Bronchial epithelial cell (primary cell): ENCODE data around the gene ARHGEF10L. TPM values are rescaled to one million over a fixed set of nuclear protein-coding genes. Genes with fewer than 3 reads are reported as not detected.

Experiments used
- DNase-seq: peaks from one replicate; pipeline ENCODE4 v3.0.0-alpha.2; 2010; ENCODE audit warnings: low read depth
- FAIRE-seq: peaks from 2 replicates; lab custom pipeline; 2011; peaks lifted over from hg19 to GRCh38; lab: Jason Lieb, UNC
- H3K27me3 ChIP-seq: 2 replicates; pipeline ENCODE4 v1.5.1; 2011; ENCODE audit warnings: low read length; ENCODE audit not compliant: control insufficient read depth, insufficient read depth
- H3K36me3 ChIP-seq: 2 replicates; pipeline ENCODE4 v1.5.1; 2011; ENCODE audit warnings: low read length; ENCODE audit not compliant: control insufficient read depth, insufficient read depth
- H3K4me3 ChIP-seq: 2 replicates; pipeline ENCODE4 v1.5.1; 2011; ENCODE audit warnings: mild to moderate bottlenecking, low read depth, low read length, control low read depth
- total RNA-seq: library from RNA; depleted of rRNA; stranded (reverse); fragments of >200 nt; gene quantifications from 2 replicates; pipeline ENCODE4 v1.2.1, GENCODE V29; 2014
- TF ChIP-seq, protein P1 (sequence below): IDR thresholded peaks from 2 replicates; pipeline ENCODE4 v1.5.1; 2011; ENCODE audit warnings: mild to moderate bottlenecking, moderate library complexity, low read length, control low read depth, inconsistent platforms; ENCODE audit not compliant: insufficient read depth, severe bottlenecking

Gene ARHGEF10L
- total RNA-seq, 1 donor from 2014 or later: 6.3 TPM

DNA sequence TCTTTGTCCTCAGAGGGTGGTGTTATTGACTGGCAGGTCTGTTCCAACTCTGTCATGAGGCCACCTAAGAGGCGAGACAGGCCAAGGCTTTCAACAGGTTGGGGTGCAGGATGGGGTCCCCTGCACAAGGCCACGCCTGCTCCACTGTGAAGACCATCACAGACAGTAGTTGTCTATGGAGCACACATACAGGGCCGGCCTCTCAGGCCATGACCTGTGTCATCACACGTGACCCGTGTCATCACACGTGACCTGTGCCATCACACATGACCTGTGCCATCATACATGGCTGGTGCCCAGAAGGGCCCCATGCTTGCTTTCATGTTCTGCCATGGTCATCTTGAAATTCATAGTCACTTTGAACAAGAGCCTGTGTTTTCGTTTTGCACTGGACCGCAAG, 91.9 kb downstream of the ARHGEF10L start:
- H3K27me3 ChIP-seq: no peaks in the 10 kb centered on the region
- FAIRE-seq (peak; percentile 32), DNase-seq (no peak)
- TF ChIP-seq, protein P1, sequence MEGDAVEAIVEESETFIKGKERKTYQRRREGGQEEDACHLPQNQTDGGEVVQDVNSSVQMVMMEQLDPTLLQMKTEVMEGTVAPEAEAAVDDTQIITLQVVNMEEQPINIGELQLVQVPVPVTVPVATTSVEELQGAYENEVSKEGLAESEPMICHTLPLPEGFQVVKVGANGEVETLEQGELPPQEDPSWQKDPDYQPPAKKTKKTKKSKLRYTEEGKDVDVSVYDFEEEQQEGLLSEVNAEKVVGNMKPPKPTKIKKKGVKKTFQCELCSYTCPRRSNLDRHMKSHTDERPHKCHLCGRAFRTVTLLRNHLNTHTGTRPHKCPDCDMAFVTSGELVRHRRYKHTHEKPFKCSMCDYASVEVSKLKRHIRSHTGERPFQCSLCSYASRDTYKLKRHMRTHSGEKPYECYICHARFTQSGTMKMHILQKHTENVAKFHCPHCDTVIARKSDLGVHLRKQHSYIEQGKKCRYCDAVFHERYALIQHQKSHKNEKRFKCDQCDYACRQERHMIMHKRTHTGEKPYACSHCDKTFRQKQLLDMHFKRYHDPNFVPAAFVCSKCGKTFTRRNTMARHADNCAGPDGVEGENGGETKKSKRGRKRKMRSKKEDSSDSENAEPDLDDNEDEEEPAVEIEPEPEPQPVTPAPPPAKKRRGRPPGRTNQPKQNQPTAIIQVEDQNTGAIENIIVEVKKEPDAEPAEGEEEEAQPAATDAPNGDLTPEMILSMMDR: no peak
- H3K4me3 ChIP-seq: no peak overlapping the region
- H3K36me3 ChIP-seq: peaks cover 18% of the 10 kb centered on the region

DNA sequence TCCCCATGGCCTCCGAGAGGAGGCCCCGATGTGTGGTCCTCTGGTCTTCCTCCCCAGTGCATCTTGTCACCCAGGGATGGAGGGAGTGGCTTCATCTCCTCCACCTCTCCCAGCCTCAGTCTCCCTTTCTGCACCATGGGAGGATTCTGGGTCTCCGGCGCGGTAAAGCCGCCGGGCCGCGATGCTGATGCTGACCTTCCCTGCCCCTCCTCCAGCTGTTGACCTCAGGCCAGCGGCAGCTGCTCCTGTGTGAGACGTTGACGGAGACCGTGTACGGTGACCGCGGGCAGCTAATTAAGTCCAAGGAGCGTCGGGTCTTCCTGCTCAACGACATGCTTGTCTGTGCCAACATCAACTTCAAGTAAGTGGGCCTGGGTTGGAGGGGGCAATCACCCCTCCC, 92.6 kb downstream of the ARHGEF10L start:
- FAIRE-seq (no peak), DNase-seq (no peak)
- Histone ChIP-seq H3K27me3 (no peaks in the 10 kb centered on the region), H3K36me3 (peaks cover 18% of the 10 kb centered on the region), H3K4me3 (no peak overlapping the region)
- TF ChIP-seq, protein P1: no peak

DNA sequence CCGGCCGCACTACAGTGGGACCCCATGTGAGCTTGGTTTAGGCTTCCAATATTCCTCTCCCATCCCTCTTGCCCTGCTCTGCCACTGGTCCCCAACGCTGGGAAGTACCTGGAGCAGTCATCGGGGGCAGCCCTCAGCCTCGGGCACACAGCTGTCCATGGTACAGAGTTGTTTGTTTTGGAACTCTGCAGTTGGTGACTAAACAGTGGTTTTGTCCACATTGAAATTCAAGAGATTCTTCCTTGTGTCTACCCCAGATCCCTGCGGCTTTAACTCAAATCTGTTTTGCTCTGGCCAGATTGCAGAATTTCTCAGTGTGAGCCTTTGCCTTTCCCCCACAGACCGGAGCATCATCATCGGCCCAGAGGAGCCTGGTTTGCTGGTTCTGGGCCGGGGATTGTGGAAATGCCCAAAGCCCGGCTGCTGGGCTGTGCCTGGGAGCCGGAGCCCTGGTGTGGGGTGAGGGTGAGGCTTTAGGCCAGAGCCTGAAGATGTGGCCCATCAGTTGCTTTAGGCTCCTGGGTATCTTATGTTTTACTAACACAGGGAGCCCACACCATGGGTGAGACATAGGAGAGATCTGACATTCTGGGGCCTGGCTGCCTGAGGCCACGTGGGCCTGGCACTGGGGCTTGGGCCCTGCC, 93.2 kb downstream of the ARHGEF10L start:
- FAIRE-seq (no peak), DNase-seq (peak; percentile 40)
- TF ChIP-seq, protein P1: no peak
- Histone ChIP-seq H3K4me3 (no peak overlapping the region), H3K27me3 (no peaks in the 10 kb centered on the region), H3K36me3 (peaks cover 17% of the 10 kb centered on the region)

DNA sequence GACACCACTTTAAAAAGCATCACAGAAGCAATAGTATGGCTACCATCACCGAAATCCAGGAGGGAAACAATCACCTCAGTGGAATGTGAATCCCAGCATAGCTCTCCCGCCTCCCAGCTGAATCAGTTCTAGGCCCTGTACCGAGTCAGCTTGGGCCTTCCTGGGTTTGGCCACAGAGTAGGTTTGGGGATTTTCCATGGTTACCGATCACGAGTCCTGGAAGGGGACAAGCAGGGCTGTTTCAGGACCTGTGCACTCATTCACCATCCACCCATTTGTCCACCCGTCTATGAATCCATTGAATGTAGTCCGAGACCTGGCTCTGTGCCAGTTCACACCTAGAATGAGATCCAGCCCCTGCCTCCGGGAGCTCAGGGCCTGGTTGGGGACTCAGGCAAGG, 94.2 kb downstream of the ARHGEF10L start:
- FAIRE-seq: no peak
- peak; percentile 51 for DNase-seq

DNA sequence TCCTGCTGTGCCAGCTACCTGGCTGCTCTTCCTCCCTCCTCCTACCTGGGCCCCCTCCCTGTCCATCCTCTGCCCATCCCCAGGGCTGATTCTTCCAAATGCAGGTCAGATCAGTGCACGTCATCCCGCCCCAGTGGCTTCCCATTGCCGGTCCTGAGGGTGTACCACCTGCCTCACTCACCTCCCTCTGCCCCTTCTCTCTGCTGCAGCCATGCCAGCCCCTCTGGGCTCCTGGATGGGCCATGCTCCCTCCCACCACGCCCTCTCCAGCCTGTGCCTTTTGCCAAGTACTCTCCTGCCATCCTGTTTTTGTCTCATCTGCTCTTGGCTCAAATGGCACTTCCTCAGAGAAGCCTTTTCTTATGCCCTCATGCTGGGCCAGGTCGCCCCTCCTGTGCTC, 95.8 kb downstream of the ARHGEF10L start:
- TF ChIP-seq, protein P1: no peak
- FAIRE-seq (no peak), DNase-seq (no peak)
- H3K36me3 ChIP-seq: peaks cover 27% of the 10 kb centered on the region
- no peak overlapping the region for H3K4me3 ChIP-seq
- H3K27me3 ChIP-seq: no peaks in the 10 kb centered on the region

More for the DNA sequence above, 94.2 kb downstream of the ARHGEF10L start:
- Histone ChIP-seq H3K27me3 (no peaks in the 10 kb centered on the region), H3K4me3 (no peak overlapping the region), H3K36me3 (peaks cover 22% of the 10 kb centered on the region)
- TF ChIP-seq, protein P1: no peak

DNA sequence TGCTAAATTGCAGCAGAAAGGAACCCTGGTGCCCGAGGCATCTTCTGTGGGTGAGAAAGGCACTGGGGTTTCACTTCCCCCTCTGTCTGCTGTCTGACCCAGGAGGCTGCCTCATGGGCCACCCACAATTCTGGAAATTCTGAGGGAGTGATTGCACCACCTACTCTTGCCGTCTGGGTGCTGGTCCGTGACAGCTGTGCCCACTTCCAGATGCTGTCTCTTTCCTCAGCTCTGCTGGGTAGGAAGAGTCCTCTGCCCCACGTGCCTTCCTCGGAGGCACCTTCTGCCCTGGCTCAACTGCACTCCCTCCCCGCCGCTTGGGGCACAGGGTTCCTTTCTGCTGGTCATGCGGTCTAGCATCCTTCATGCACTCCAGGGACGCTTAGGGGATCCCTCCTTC, 96.3 kb downstream of the ARHGEF10L start:
- no peak for DNase-seq

More for the DNA sequence above, 96.3 kb downstream of the ARHGEF10L start:
- Histone ChIP-seq H3K36me3 (peaks cover 27% of the 10 kb centered on the region), H3K4me3 (no peak overlapping the region), H3K27me3 (no peaks in the 10 kb centered on the region)
- TF ChIP-seq, protein P1: no peak
- FAIRE-seq: no peak
